ENCODE data around the gene CACHD1.

CACHD1 gene

GRCh38 chr1:64631346-64632034 is 161.6 kb downstream of the CACHD1 start:
- Histone ChIP-seq H3K27ac (no peak overlapping the region), H3K9me3 (ENCODE audit: severe bottlenecking) (no peaks in the 10 kb centered on the region), H3K4me3 (ENCODE audit: low read depth, low read length) (no peak overlapping the region), H3K36me3 (peaks cover 3% of the 10 kb centered on the region), H3K27me3 (ENCODE audit: insufficient read depth, low read depth, severe bottlenecking) (no peaks in the 10 kb centered on the region)
- no peak for DNase-seq
- TF ChIP-seq CTCF (IDR thresholded peaks at IDR 0.05; ENCODE audit: low read depth, low read length), result no peak

GRCh38 chr1:64632936-64633335 is 163.0 kb downstream of the CACHD1 start:
- TF ChIP-seq CTCF (IDR thresholded peaks at IDR 0.05; ENCODE audit: low read depth, low read length), result no peak
- no peak overlapping the region for H3K4me3 ChIP-seq (ENCODE audit: low read depth, low read length)
- no peak overlapping the region for H3K27ac ChIP-seq
- DNase-seq, result no peak
- H3K36me3 ChIP-seq, result peaks cover 3% of the 10 kb centered on the region
- H3K27me3 ChIP-seq (ENCODE audit: insufficient read depth, low read depth, severe bottlenecking), result no peaks in the 10 kb centered on the region
- H3K9me3 ChIP-seq (ENCODE audit: severe bottlenecking), result no peaks in the 10 kb centered on the region

- Histone ChIP-seq H3K27me3 (ENCODE audit: insufficient read depth, low read depth, severe bottlenecking) (no peaks in the 10 kb centered on the region), H3K27ac (no peak overlapping the region), H3K4me3 (ENCODE audit: low read depth, low read length) (no peak overlapping the region), H3K9me3 (ENCODE audit: severe bottlenecking) (no peaks in the 10 kb centered on the region), H3K36me3 (no peaks in the 10 kb centered on the region; the same call in none of the 2 replicates)
- DNase-seq, result no peak
- TF ChIP-seq CTCF (IDR thresholded peaks at IDR 0.05; ENCODE audit: low read depth, low read length), result no peak
Observed at GRCh38 chr1:64645735-64646134, 175.8 kb downstream of the CACHD1 start.

GRCh38 chr1:64650411-64650810 is 180.5 kb downstream of the CACHD1 start:
- Histone ChIP-seq H3K27ac (no peak overlapping the region), H3K27me3 (ENCODE audit: insufficient read depth, low read depth, severe bottlenecking) (no peaks in the 10 kb centered on the region), H3K9me3 (ENCODE audit: severe bottlenecking) (no peaks in the 10 kb centered on the region), H3K36me3 (no peaks in the 10 kb centered on the region; the same call in none of the 2 replicates), H3K4me3 (ENCODE audit: low read depth, low read length) (no peak overlapping the region)
- TF ChIP-seq CTCF (IDR thresholded peaks at IDR 0.05; ENCODE audit: low read depth, low read length), result no peak
- DNase-seq, result no peak

- TF ChIP-seq CTCF (IDR thresholded peaks at IDR 0.05; ENCODE audit: low read depth, low read length), result no peak
- no peaks in the 10 kb centered on the region for H3K27me3 ChIP-seq (ENCODE audit: insufficient read depth, low read depth, severe bottlenecking)
- no peak overlapping the region for H3K4me3 ChIP-seq (ENCODE audit: low read depth, low read length)
- H3K36me3 ChIP-seq, result no peaks in the 10 kb centered on the region; the same call in none of the 2 replicates
- no peak overlapping the region for H3K27ac ChIP-seq
- DNase-seq, result no peak
- no peaks in the 10 kb centered on the region for H3K9me3 ChIP-seq (ENCODE audit: severe bottlenecking)
Observed at GRCh38 chr1:64651841-64652240, 181.9 kb downstream of the CACHD1 start.

DNA sequence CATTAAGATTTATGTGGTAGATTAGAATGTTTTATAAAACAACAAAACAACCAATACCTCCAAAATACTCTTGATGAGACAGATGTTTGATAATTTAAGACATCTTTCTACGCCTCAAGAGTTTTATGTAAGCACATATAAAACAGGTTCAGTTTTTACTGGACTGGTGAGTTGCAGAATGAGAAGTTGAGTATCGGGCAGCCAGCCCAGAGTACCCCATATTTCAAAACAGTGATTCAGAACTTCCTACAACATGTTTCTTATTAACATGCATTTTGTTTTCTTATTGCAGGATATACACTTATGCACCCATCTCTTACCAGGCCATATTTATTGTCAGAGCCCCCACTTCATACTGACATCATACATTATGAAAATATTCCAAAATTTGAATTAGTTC is 183.5 kb downstream of the CACHD1 start:
- Histone ChIP-seq H3K36me3 (no peaks in the 10 kb centered on the region; the same call in 1 of the 2 replicates), H3K4me3 (ENCODE audit: low read depth, low read length) (no peak overlapping the region)

More for the DNA sequence above, 183.5 kb downstream of the CACHD1 start:
- Histone ChIP-seq H3K9me3 (ENCODE audit: severe bottlenecking) (no peaks in the 10 kb centered on the region), H3K27ac (no peak overlapping the region), H3K27me3 (ENCODE audit: insufficient read depth, low read depth, severe bottlenecking) (no peaks in the 10 kb centered on the region)
- no peak for TF ChIP-seq CTCF (IDR thresholded peaks at IDR 0.05; ENCODE audit: low read depth, low read length)
- no peak for DNase-seq
